GM21529 (cell line): Measurements from ENCODE around the gene ADIPOR2.
"Not testable (repeated sequence)": the region's sequence is repeated elsewhere in the genome, so short reads cannot be mapped to it uniquely, and the experiment has no call there.

ENCODE experiments used
- ATAC-seq: cut with Tn5 transposase; IDR thresholded peaks from one replicate; pipeline ENCODE4 v1.9.1; 2021; ENCODE audit not compliant: unreplicated experiment

Gene ADIPOR2

GRCh38 chr12:1731019-1731687 is 40.3 kb downstream of the ADIPOR2 start:
- ATAC-seq = no peak

- not testable (repeated sequence) for ATAC-seq
Measured at GRCh38 chr12:1731688-1732078, 40.8 kb downstream of the ADIPOR2 start.

- ATAC-seq = no peak
Measured at GRCh38 chr12:1732914-1733313, 42.0 kb downstream of the ADIPOR2 start.

GRCh38 chr12:1733712-1734111 is 42.8 kb downstream of the ADIPOR2 start:
- ATAC-seq = not testable (repeated sequence)

- no peak for ATAC-seq
Measured at GRCh38 chr12:1737652-1738286, 46.9 kb downstream of the ADIPOR2 start.

- ATAC-seq = no peak
Measured at GRCh38 chr12:1738446-1738845, 47.6 kb downstream of the ADIPOR2 start.

GRCh38 chr12:1739368-1739767 is 48.5 kb downstream of the ADIPOR2 start:
- ATAC-seq = no peak

GRCh38 chr12:1740161-1740948 is 49.5 kb downstream of the ADIPOR2 start:
- ATAC-seq = no peak

GRCh38 chr12:1741154-1741949 is 50.5 kb downstream of the ADIPOR2 start:
- no peak for ATAC-seq

GRCh38 chr12:1744932-1745331 is 54.1 kb downstream of the ADIPOR2 start:
- ATAC-seq = no peak

GRCh38 chr12:1747609-1748008 is 56.7 kb downstream of the ADIPOR2 start:
- no peak for ATAC-seq

- no peak for ATAC-seq
Measured at GRCh38 chr12:1749019-1749418, 58.1 kb downstream of the ADIPOR2 start.

GRCh38 chr12:1750300-1750699 is 59.4 kb downstream of the ADIPOR2 start:
- no peak for ATAC-seq

- ATAC-seq = no peak
Measured at GRCh38 chr12:1758376-1758775, 67.5 kb downstream of the ADIPOR2 start.

GRCh38 chr12:1758887-1759286 is 68.0 kb downstream of the ADIPOR2 start:
- ATAC-seq = no peak

- no peak for ATAC-seq
Measured at GRCh38 chr12:1760566-1761382, 69.9 kb downstream of the ADIPOR2 start.

- ATAC-seq = no peak
Measured at GRCh38 chr12:1761857-1762256, 71.0 kb downstream of the ADIPOR2 start.

GRCh38 chr12:1763153-1763552 is 72.3 kb downstream of the ADIPOR2 start:
- ATAC-seq = no peak

GRCh38 chr12:1766110-1766509 is 75.2 kb downstream of the ADIPOR2 start:
- no peak for ATAC-seq

GRCh38 chr12:1767407-1768090 is 76.7 kb downstream of the ADIPOR2 start:
- no peak for ATAC-seq
